Mesenchymal stem cell (in vitro differentiated cells and primary cell): ENCODE data around the gene ZNF862.

ENCODE experiments used
- DNase-seq: peaks from one replicate; pipeline ENCODE4 v3.0.0-alpha.2; 2013
- H2AFZ ChIP-seq: one replicate; pipeline ENCODE4 v1.6.1; 2013; ENCODE audit warnings: low read depth, mild to moderate bottlenecking, control low read depth, inconsistent platforms, low read length, moderate library complexity
- H2AK5ac ChIP-seq: 2 replicates; pipeline ENCODE4 v1.6.1; 2013; ENCODE audit warnings: low read length, moderate library complexity, mild to moderate bottlenecking, inconsistent platforms; ENCODE audit not compliant: severe bottlenecking
- H2BK120ac ChIP-seq: one replicate; pipeline ENCODE4 v1.6.1; 2013; ENCODE audit warnings: low read depth, mild to moderate bottlenecking, inconsistent platforms, low read length, moderate library complexity
- H2BK12ac ChIP-seq, 2 experiments: one replicate each; pipeline ENCODE4 v1.6.1; 2013; ENCODE audit warnings: inconsistent platforms in 2 of 2, low read length in 2 of 2, mild to moderate bottlenecking in 2 of 2, moderate library complexity in 2 of 2, control low read depth in 1 of 2
- H2BK15ac ChIP-seq: one replicate; pipeline ENCODE4 v1.6.1; 2013; ENCODE audit warnings: mild to moderate bottlenecking, low read depth, inconsistent platforms; ENCODE audit not compliant: poor library complexity, severe bottlenecking
- H2BK5ac ChIP-seq: 2 replicates; pipeline ENCODE4 v1.6.1; 2013; ENCODE audit warnings: low read depth, mild to moderate bottlenecking, low read length, control low read depth, inconsistent platforms; ENCODE audit not compliant: poor library complexity, severe bottlenecking
- H3K14ac ChIP-seq, 2 experiments: one replicate each; pipeline ENCODE4 v1.6.1; 2013; ENCODE audit warnings: inconsistent platforms in 2 of 2, low read length in 2 of 2, control low read depth in 1 of 2, mild to moderate bottlenecking in 1 of 2, moderate library complexity in 1 of 2
- H3K18ac ChIP-seq, 2 experiments: one replicate each; pipeline ENCODE4 v1.6.1; 2013; ENCODE audit warnings: inconsistent platforms in 2 of 2, low read length in 2 of 2, control low read depth in 1 of 2, low read depth in 1 of 2, mild to moderate bottlenecking in 1 of 2
- H3K23ac ChIP-seq, 2 experiments: one replicate each; pipeline ENCODE4 v1.6.1; 2013; ENCODE audit warnings: inconsistent platforms in 2 of 2, low read length in 2 of 2, mild to moderate bottlenecking in 2 of 2, moderate library complexity in 2 of 2, control low read depth in 1 of 2
- H3K27ac ChIP-seq: 2 replicates; pipeline ENCODE4 v1.5.1; 2013; ENCODE audit warnings: mild to moderate bottlenecking, moderate library complexity, low read length, control low read depth, inconsistent platforms; ENCODE audit not compliant: poor library complexity, severe bottlenecking
- H3K27me3 ChIP-seq, 2 experiments: 2 replicates each; pipeline versions ENCODE4 v1.6.1 to v1.7.0; 2013; ENCODE audit warnings: low read length in 2 of 2, mild to moderate bottlenecking in 2 of 2, moderate library complexity in 2 of 2, control low read depth in 1 of 2, inconsistent platforms in 1 of 2; ENCODE audit not compliant: control insufficient read depth in 1 of 2, insufficient read depth in 1 of 2
- H3K36me3 ChIP-seq, 2 experiments: 2 replicates each; pipeline versions ENCODE4 v1.6.1 to v1.7.0; 2013; ENCODE audit warnings: low read length in 2 of 2, control low read depth in 1 of 2, inconsistent platforms in 1 of 2, low read depth in 1 of 2, mild to moderate bottlenecking in 1 of 2; ENCODE audit not compliant: insufficient read depth in 2 of 2, control insufficient read depth in 1 of 2
- H3K4ac ChIP-seq, 2 experiments: one replicate each; pipeline ENCODE4 v1.6.1; 2013; ENCODE audit warnings: inconsistent platforms in 2 of 2, low read length in 2 of 2, mild to moderate bottlenecking in 2 of 2, moderate library complexity in 2 of 2, control low read depth in 1 of 2, low read depth in 1 of 2
- H3K4me1 ChIP-seq: 2 replicates; pipeline ENCODE4 v1.6.1; 2013; ENCODE audit warnings: low read depth, low read length, control low read depth; ENCODE audit not compliant: control insufficient read depth, insufficient read depth
- H3K4me2 ChIP-seq: 2 replicates; pipeline ENCODE4 v1.6.1; 2013; ENCODE audit warnings: low read length, mild to moderate bottlenecking, inconsistent platforms; ENCODE audit not compliant: poor library complexity, severe bottlenecking
- H3K4me3 ChIP-seq, 2 experiments: 2 replicates each; pipeline versions ENCODE4 v1.5.1 to v1.7.0; 2013; ENCODE audit warnings: low read length in 2 of 2, mild to moderate bottlenecking in 2 of 2, control low read depth in 1 of 2, low read depth in 1 of 2; ENCODE audit not compliant: insufficient read depth in 1 of 2
- H3K79me1 ChIP-seq: replicated peaks from 2 replicates; pipeline ENCODE4 v1.6.1; 2013; ENCODE audit warnings: mild to moderate bottlenecking, control low read depth, low read length, inconsistent platforms; ENCODE audit not compliant: poor library complexity, severe bottlenecking
- H3K9ac ChIP-seq: 2 replicates; pipeline ENCODE4 v1.7.0; 2013; ENCODE audit warnings: mild to moderate bottlenecking, low read length, moderate library complexity
- H3K9me3 ChIP-seq: 2 replicates; pipeline ENCODE4 v1.7.0; 2013; ENCODE audit warnings: mild to moderate bottlenecking, low read length; ENCODE audit not compliant: control insufficient read depth
- H4K8ac ChIP-seq: one replicate; pipeline ENCODE4 v1.6.1; 2013; ENCODE audit warnings: inconsistent platforms, mild to moderate bottlenecking, low read length, moderate library complexity
- H4K91ac ChIP-seq: one replicate; pipeline ENCODE4 v1.6.1; 2013; ENCODE audit warnings: mild to moderate bottlenecking, low read length, inconsistent platforms
- WGBS: methylation state at CpG from one replicate; pipeline ENCODE4 v1.1.7; 2013; ENCODE audit warnings: mixed read lengths; 5-methylcytosine and 5-hydroxymethylcytosine counted together

Gene ZNF862

GRCh38 chr7:149814494-149814893, 23.7 kb upstream of the ZNF862 start:
- no peak overlapping the region for H3K9ac ChIP-seq
- no peak overlapping the region for H2AK5ac ChIP-seq
- H3K79me1 ChIP-seq: no peaks in the 10 kb centered on the region
- H3K23ac ChIP-seq: no peak overlapping the region
- no peak overlapping the region for H2BK12ac ChIP-seq
- no peak overlapping the region for H4K91ac ChIP-seq
- no peaks in the 10 kb centered on the region for H3K9me3 ChIP-seq
- H3K4ac ChIP-seq: no peak overlapping the region
- no peak overlapping the region for H3K27ac ChIP-seq
- H2AFZ ChIP-seq: no peak overlapping the region
- no peak overlapping the region for H2BK5ac ChIP-seq
- H3K14ac ChIP-seq: no peak overlapping the region
- no peak overlapping the region for H4K8ac ChIP-seq
- no peak overlapping the region for H3K4me3 ChIP-seq
- DNase-seq: no peak
- no peaks in the 10 kb centered on the region for H3K4me1 ChIP-seq
- H3K4me2 ChIP-seq: no peak overlapping the region
- no peak overlapping the region for H3K18ac ChIP-seq
- peaks cover 17 to 18% of the 10 kb centered on the region in 2 experiments for H3K27me3 ChIP-seq
- H3K36me3 ChIP-seq: no peaks in the 10 kb centered on the region
- no peak overlapping the region for H2BK120ac ChIP-seq
- 88% methylated on average over 12 of the region's 15 CpGs for WGBS
- H2BK15ac ChIP-seq: no peak overlapping the region

GRCh38 chr7:149815121-149815520, 23.1 kb upstream of the ZNF862 start:
- Histone ChIP-seq H3K27me3 (peaks cover 12 to 15% of the 10 kb centered on the region in 2 experiments), H3K27ac (no peak overlapping the region), H3K4me3 (no peak overlapping the region), H3K4me2 (no peak overlapping the region), H3K23ac (no peak overlapping the region), H3K9ac (no peak overlapping the region), H3K9me3 (no peaks in the 10 kb centered on the region), H3K79me1 (no peaks in the 10 kb centered on the region), H2BK120ac (no peak overlapping the region), H2BK15ac (no peak overlapping the region), H4K8ac (peak overlapping the region; percentile 28), H3K4me1 (no peaks in the 10 kb centered on the region), H3K18ac (no peak overlapping the region), H3K14ac (peak overlapping the region in 1 of 2 experiments; percentile 69), H2BK5ac (no peak overlapping the region), H2AFZ (no peak overlapping the region), H2BK12ac (no peak overlapping the region), H2AK5ac (no peak overlapping the region), H4K91ac (no peak overlapping the region), H3K4ac (no peak overlapping the region), H3K36me3 (no peaks in the 10 kb centered on the region)
- WGBS: 84% methylated on average over 9 of the region's 12 CpGs
- no peak for DNase-seq

GRCh38 chr7:149815661-149816266, 22.4 kb upstream of the ZNF862 start:
- Histone ChIP-seq H3K36me3 (no peaks in the 10 kb centered on the region), H3K4me3 (no peak overlapping the region), H3K23ac (no peak overlapping the region), H2BK5ac (no peak overlapping the region), H3K14ac (no peak overlapping the region), H4K91ac (no peak overlapping the region), H3K79me1 (no peaks in the 10 kb centered on the region), H2AK5ac (no peak overlapping the region), H3K4me2 (no peak overlapping the region), H2BK120ac (no peak overlapping the region), H3K9ac (no peak overlapping the region), H2BK12ac (no peak overlapping the region), H4K8ac (no peak overlapping the region), H3K27me3 (peaks cover 6 to 14% of the 10 kb centered on the region in 2 experiments), H2BK15ac (no peak overlapping the region), H3K27ac (no peak overlapping the region), H3K4ac (no peak overlapping the region), H3K18ac (no peak overlapping the region), H3K4me1 (no peaks in the 10 kb centered on the region), H3K9me3 (no peaks in the 10 kb centered on the region), H2AFZ (no peak overlapping the region)
- DNase-seq: no peak
- 68% methylated on average over 6 of the region's 16 CpGs for WGBS

GRCh38 chr7:149816267-149816751, 21.9 kb upstream of the ZNF862 start:
- Histone ChIP-seq H3K9me3 (no peaks in the 10 kb centered on the region), H3K27me3 (peaks cover 9 to 13% of the 10 kb centered on the region in 2 experiments), H3K9ac (no peak overlapping the region), H3K36me3 (no peaks in the 10 kb centered on the region), H3K14ac (no peak overlapping the region), H2BK120ac (no peak overlapping the region), H3K79me1 (no peaks in the 10 kb centered on the region), H3K27ac (no peak overlapping the region), H4K91ac (no peak overlapping the region), H3K18ac (no peak overlapping the region), H2BK12ac (no peak overlapping the region), H3K4me1 (no peaks in the 10 kb centered on the region), H2AFZ (no peak overlapping the region), H3K4ac (no peak overlapping the region), H3K4me2 (no peak overlapping the region), H2BK15ac (no peak overlapping the region), H2BK5ac (no peak overlapping the region), H3K4me3 (no peak overlapping the region), H2AK5ac (no peak overlapping the region), H3K23ac (peak overlapping the region in 1 of 2 experiments; percentile 25), H4K8ac (no peak overlapping the region)
- no peak for DNase-seq
- 86% methylated on average over 21 of the region's 21 CpGs for WGBS
